Measurements from ENCODE around the gene BCAS3. TPM values are rescaled to one million over a fixed set of nuclear protein-coding genes. Genes with fewer than 3 reads are reported as not detected.

The BCAS3 gene
- total RNA-seq, 1 donor from 2014 or later, result 64.9 TPM

DNA sequence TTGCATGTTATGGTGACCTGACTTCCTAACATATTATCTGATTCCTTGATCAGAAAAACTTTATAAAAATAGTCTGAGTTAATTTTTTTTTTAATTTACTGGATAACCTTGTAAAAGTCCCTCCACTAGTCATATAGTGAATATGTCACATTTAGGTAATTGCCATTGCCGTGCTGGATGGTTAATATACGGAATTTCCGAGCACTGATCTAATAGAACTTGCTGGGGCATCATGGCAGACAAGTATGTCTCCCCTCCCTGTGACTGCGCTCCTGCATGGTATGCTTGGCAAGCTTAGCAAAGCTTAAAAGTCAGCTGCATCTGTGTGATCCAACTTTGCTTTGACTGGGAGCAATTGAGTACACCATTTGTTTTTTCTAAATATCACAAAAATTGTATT lies 482.6 kb downstream of the BCAS3 start:
- H3K4me1 Mint-ChIP-seq, result peaks cover 68% of the 10 kb centered on the region

DNA sequence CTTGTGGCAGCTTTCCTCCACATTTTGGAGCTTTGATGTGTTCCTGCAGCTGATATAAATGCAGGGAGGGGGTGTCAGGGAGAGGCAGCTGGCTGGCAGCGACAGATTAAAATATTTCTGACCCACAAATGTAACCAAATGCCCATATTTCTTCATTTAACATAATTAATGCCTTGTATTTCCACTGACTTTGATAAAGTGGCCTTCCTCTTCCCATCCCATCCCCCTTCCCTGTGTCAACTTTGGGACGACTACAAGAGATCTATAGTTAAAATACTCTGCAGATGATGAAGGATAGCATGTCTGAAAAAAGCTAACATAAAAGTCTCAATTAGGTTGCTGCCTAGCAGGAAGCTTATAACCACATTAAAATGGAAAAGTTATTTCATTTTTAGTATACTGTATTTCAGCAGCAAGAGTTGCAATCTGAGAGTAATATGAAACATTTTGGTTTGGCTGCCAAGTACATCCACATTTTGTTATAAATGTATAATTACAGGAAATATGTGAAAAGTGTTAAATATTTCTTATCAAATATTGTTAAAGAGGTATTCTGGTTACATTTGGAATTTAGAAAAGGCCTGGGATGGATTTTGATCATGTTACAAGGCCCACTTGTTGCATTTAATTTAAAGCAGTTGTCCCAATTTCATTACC lies 483.3 kb downstream of the BCAS3 start:
- Mint-ChIP-seq H3K9me3 (peaks cover 6% of the 10 kb centered on the region), H3K27me3 (ENCODE audit: low read depth) (no peaks in the 10 kb centered on the region), H3K36me3 (peaks cover 9% of the 10 kb centered on the region), H3K4me3 (peak overlapping the region; percentile 15), H3K27ac (peak overlapping the region; percentile 98), H3K4me1 (peaks cover 63% of the 10 kb centered on the region)
- TF ChIP-seq, protein P1, sequence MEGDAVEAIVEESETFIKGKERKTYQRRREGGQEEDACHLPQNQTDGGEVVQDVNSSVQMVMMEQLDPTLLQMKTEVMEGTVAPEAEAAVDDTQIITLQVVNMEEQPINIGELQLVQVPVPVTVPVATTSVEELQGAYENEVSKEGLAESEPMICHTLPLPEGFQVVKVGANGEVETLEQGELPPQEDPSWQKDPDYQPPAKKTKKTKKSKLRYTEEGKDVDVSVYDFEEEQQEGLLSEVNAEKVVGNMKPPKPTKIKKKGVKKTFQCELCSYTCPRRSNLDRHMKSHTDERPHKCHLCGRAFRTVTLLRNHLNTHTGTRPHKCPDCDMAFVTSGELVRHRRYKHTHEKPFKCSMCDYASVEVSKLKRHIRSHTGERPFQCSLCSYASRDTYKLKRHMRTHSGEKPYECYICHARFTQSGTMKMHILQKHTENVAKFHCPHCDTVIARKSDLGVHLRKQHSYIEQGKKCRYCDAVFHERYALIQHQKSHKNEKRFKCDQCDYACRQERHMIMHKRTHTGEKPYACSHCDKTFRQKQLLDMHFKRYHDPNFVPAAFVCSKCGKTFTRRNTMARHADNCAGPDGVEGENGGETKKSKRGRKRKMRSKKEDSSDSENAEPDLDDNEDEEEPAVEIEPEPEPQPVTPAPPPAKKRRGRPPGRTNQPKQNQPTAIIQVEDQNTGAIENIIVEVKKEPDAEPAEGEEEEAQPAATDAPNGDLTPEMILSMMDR (IDR thresholded peaks at IDR 0.05; ENCODE audit: unreplicated experiment), result no peak
- no peak for DNase-seq (ENCODE audit: low spot score in 2 of 2, unreplicated experiment in 2 of 2)

More for the DNA sequence above, 482.6 kb downstream of the BCAS3 start:
- Mint-ChIP-seq H3K4me3 (peak overlapping the region; percentile 15), H3K9me3 (peaks cover 6% of the 10 kb centered on the region), H3K27ac (peak overlapping the region; percentile 98), H3K36me3 (peaks cover 9% of the 10 kb centered on the region), H3K27me3 (ENCODE audit: low read depth) (no peaks in the 10 kb centered on the region)
- DNase-seq (ENCODE audit: low spot score in 2 of 2, unreplicated experiment in 2 of 2), result no peak
- TF ChIP-seq, protein P1 (IDR thresholded peaks at IDR 0.05; ENCODE audit: unreplicated experiment), result no peak

DNA sequence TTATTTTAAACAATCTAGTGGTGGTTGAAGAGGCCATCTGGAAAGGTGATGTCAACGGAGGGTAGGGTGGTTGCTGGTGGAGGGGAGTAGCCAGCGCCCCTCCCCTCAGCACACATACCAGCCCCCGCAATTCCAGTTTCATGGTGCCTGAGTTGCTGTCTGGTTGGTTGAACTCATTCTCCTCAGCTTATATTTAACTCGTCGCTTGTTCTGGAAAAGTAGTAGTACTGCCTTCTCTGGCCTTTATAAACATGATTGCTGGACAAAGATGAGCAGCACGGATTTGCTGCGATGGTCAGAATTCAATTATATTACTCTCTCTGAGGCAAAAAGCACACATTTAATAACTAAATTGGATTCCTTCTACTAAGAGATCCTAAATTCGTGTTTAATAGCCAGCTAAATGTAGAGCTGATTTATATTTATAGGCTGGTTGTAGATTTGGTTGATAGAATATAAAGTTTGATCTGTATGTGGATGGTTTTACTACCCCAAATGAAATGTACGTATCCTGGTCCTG lies 484.0 kb downstream of the BCAS3 start:
- DNase-seq (ENCODE audit: low spot score in 2 of 2, unreplicated experiment in 2 of 2), result no peak
- TF ChIP-seq, protein P1 (IDR thresholded peaks at IDR 0.05; ENCODE audit: unreplicated experiment), result no peak
- peak overlapping the region; percentile 98 for H3K27ac Mint-ChIP-seq

DNA sequence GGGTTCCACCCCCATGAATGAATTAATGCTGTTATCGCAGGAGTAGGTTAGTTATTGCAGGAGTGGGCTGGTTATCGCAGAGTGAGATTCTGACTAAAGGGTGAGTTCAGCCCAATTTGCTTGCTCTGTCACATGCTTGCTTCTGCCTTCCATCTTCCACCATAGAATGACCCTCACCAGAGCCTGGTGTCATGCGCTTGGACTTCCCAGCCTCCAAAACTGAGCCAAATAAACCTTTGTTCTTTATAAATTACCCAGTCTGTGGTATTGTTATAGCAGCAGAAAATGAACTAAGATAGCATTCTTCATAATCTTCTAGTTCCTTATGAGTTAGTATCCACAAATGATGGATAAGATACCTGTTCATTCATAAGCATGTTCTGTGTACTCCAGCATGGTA lies 486.9 kb downstream of the BCAS3 start:
- TF ChIP-seq, protein P1 (IDR thresholded peaks at IDR 0.05; ENCODE audit: unreplicated experiment), result no peak
- peaks cover 9% of the 10 kb centered on the region for H3K36me3 Mint-ChIP-seq
- peaks cover 6% of the 10 kb centered on the region for H3K9me3 Mint-ChIP-seq
- H3K4me3 Mint-ChIP-seq, result no peak overlapping the region
- H3K27me3 Mint-ChIP-seq (ENCODE audit: low read depth), result no peaks in the 10 kb centered on the region
- DNase-seq (ENCODE audit: low spot score in 2 of 2, unreplicated experiment in 2 of 2), result no peak
- peaks cover 61% of the 10 kb centered on the region for H3K4me1 Mint-ChIP-seq
- peak overlapping the region; percentile 21 for H3K27ac Mint-ChIP-seq

More for the DNA sequence above, 484.0 kb downstream of the BCAS3 start:
- Mint-ChIP-seq H3K4me3 (peak overlapping the region; percentile 8), H3K36me3 (peaks cover 9% of the 10 kb centered on the region), H3K27me3 (ENCODE audit: low read depth) (no peaks in the 10 kb centered on the region), H3K4me1 (peaks cover 61% of the 10 kb centered on the region), H3K9me3 (peaks cover 6% of the 10 kb centered on the region)

DNA sequence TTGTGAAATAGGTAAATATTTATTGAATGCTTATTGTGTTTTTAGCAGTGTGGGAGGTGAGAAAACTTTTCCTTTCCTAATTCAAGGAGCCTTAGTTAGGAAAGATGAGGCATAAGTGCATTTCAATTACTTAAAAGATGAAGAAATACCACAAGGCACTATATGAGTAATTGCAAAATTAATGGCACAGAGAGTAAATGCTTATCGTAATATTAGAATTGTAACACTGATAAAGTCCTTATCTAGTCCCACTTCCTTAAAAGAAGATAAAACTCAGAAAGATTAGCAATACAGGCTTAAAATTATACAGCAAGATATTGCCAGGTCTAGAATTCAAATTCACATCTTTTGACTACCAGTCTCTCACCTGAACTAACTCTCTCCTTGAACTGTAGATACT lies 489.4 kb downstream of the BCAS3 start:
- H3K9me3 Mint-ChIP-seq, result peaks cover 6% of the 10 kb centered on the region
- no peak overlapping the region for H3K4me3 Mint-ChIP-seq
- H3K27ac Mint-ChIP-seq, result peak overlapping the region; percentile 23
- H3K4me1 Mint-ChIP-seq, result peaks cover 39% of the 10 kb centered on the region
- no peaks in the 10 kb centered on the region for H3K27me3 Mint-ChIP-seq (ENCODE audit: low read depth)
- DNase-seq (ENCODE audit: low spot score in 2 of 2, unreplicated experiment in 2 of 2), result no peak
- peaks cover 23% of the 10 kb centered on the region for H3K36me3 Mint-ChIP-seq
- TF ChIP-seq, protein P1 (IDR thresholded peaks at IDR 0.05; ENCODE audit: unreplicated experiment), result no peak
